Trophoblast cell (in vitro differentiated cells and primary cell): ENCODE measurements around the gene MYO1A.
A peak's percentile ranks its signal among the peaks of the same experiment; 100 is the strongest.

Source experiments
- DNase-seq, 2 donors: peaks; one replicate each; pipeline ENCODE4 v3.0.0-alpha.2; 2016
- H2AFZ ChIP-seq: 2 replicates; pipeline ENCODE4 v1.6.1; 2013; ENCODE audit warnings: low read length, moderate library complexity, mild to moderate bottlenecking; ENCODE audit not compliant: insufficient read depth, poor library complexity
- H2AK5ac ChIP-seq: 2 replicates; pipeline ENCODE4 v1.6.1; 2013; ENCODE audit warnings: mild to moderate bottlenecking, low read length
- H2BK120ac ChIP-seq: 2 replicates; pipeline ENCODE4 v1.6.1; 2013; ENCODE audit warnings: low read length, mild to moderate bottlenecking, moderate library complexity; ENCODE audit not compliant: insufficient read depth, poor library complexity
- H2BK12ac ChIP-seq: 2 replicates; pipeline ENCODE4 v1.6.1; 2013; ENCODE audit warnings: mild to moderate bottlenecking, low read length, moderate library complexity
- H2BK5ac ChIP-seq: 2 replicates; pipeline ENCODE4 v1.6.1; 2013; ENCODE audit warnings: low read length, low read depth, moderate library complexity, mild to moderate bottlenecking; ENCODE audit not compliant: poor library complexity
- H3K14ac ChIP-seq: 2 replicates; pipeline ENCODE4 v1.6.1; 2013; ENCODE audit warnings: mild to moderate bottlenecking, low read length
- H3K18ac ChIP-seq: 2 replicates; pipeline ENCODE4 v1.6.1; 2013; ENCODE audit warnings: mild to moderate bottlenecking, low read length
- H3K23ac ChIP-seq: 2 replicates; pipeline ENCODE4 v1.6.1; 2013; ENCODE audit warnings: low read length
- H3K27ac ChIP-seq: 2 replicates; pipeline ENCODE4 v1.5.1; 2013; ENCODE audit warnings: low read depth, mild to moderate bottlenecking, inconsistent platforms, low read length, moderate library complexity
- H3K27me3 ChIP-seq: 2 replicates; pipeline ENCODE4 v1.6.1; 2013; ENCODE audit warnings: inconsistent platforms, mild to moderate bottlenecking, low read length, moderate library complexity; ENCODE audit not compliant: insufficient read depth
- H3K36me3 ChIP-seq, 2 experiments: 1 replicate in 1 of 2; 2 replicates in 1 of 2; pipeline ENCODE4 v1.6.1; 2013; ENCODE audit warnings: low read length in 2 of 2, mild to moderate bottlenecking in 2 of 2, moderate library complexity in 1 of 2; ENCODE audit not compliant: insufficient read depth in 2 of 2, control insufficient read depth in 1 of 2
- H3K4ac ChIP-seq: 2 replicates; pipeline ENCODE4 v1.6.1; 2013; ENCODE audit warnings: low read depth, mild to moderate bottlenecking, low read length, moderate library complexity
- H3K4me1 ChIP-seq, 2 experiments: 1 replicate in 1 of 2; 2 replicates in 1 of 2; pipeline ENCODE4 v1.6.1; 2013; ENCODE audit warnings: low read length in 2 of 2, mild to moderate bottlenecking in 2 of 2, moderate library complexity in 1 of 2; ENCODE audit not compliant: insufficient read depth in 2 of 2, control insufficient read depth in 1 of 2
- H3K4me2 ChIP-seq: 2 replicates; pipeline ENCODE4 v1.6.1; 2013; ENCODE audit warnings: inconsistent platforms, mild to moderate bottlenecking, low read length, moderate library complexity
- H3K4me3 ChIP-seq: 2 replicates; pipeline ENCODE4 v1.5.1; 2013; ENCODE audit warnings: mild to moderate bottlenecking, low read depth, low read length, inconsistent platforms
- H3K79me1 ChIP-seq: one replicate; pipeline ENCODE4 v1.6.1; 2013; ENCODE audit warnings: low read length
- H3K79me2 ChIP-seq: 2 replicates; pipeline ENCODE4 v1.6.1; 2013; ENCODE audit warnings: low read length, mild to moderate bottlenecking; ENCODE audit not compliant: control insufficient read depth, insufficient read depth, poor library complexity
- H3K9ac ChIP-seq: 2 replicates; pipeline ENCODE4 v1.6.1; 2013; ENCODE audit warnings: mild to moderate bottlenecking, low read length
- H3K9me3 ChIP-seq: 2 replicates; pipeline ENCODE4 v1.6.1; 2013; ENCODE audit warnings: low read depth, mild to moderate bottlenecking, control low read depth, inconsistent platforms, low read length; ENCODE audit not compliant: insufficient read depth
- H4K12ac ChIP-seq: 2 replicates; pipeline ENCODE4 v1.6.1; 2013; ENCODE audit warnings: low read depth, mild to moderate bottlenecking, low read length, moderate library complexity
- H4K8ac ChIP-seq: 2 replicates; pipeline ENCODE4 v1.6.1; 2013; ENCODE audit warnings: low read depth, mild to moderate bottlenecking, low read length, moderate library complexity
- H4K91ac ChIP-seq: one replicate; pipeline ENCODE4 v1.6.1; 2013; ENCODE audit warnings: low read depth, mild to moderate bottlenecking, low read length, moderate library complexity
- WGBS: extraction: QIAGEN DNeasy Blood & Tissue Kit; methylation state at CpG from one replicate; pipeline ENCODE4 v1.1.7; 2013; ENCODE audit warnings: missing lambda C conversion rate; ENCODE audit not compliant: insufficient read length, insufficient coverage; ENCODE audit errors: extremely low coverage; 5-methylcytosine and 5-hydroxymethylcytosine counted together

The MYO1A gene

DNA sequence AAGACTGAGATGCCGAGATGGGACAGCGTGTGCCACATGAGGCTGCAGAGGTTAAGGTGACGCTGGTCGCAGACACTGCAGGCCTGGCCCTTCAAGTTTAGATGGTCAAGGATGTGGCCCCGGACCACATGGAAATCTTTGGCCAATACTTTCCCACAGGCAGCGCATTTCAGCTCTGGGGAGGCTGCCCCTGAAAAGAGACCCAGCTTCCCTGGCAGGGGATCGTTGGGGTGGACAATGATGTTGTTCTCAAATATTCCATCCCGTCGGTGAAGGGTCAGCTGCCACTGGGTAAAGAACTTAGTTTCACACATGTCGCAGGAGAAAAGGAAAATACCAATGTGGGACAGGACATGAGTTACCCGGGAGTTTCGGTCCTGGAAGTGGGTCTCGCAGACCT is 46.5 kb downstream of the MYO1A start:
- no peak overlapping the region for H3K4me3 ChIP-seq
- no peaks in the 10 kb centered on the region for H3K27me3 ChIP-seq
- peaks cover 29 to 37% of the 10 kb centered on the region in 2 experiments for H3K36me3 ChIP-seq
- WGBS = no CpG with 5 or more reads among the region's 13 CpGs
- no peak overlapping the region for H2BK12ac ChIP-seq
- H3K79me1 ChIP-seq = peaks cover 5% of the 10 kb centered on the region
- H4K8ac ChIP-seq = no peak overlapping the region
- no peak overlapping the region for H4K12ac ChIP-seq
- no peak overlapping the region for H2AFZ ChIP-seq
- H2BK120ac ChIP-seq = no peak overlapping the region
- no peak for DNase-seq
- H3K14ac ChIP-seq = no peak overlapping the region
- no peak overlapping the region for H3K9ac ChIP-seq
- no peak overlapping the region for H3K4me2 ChIP-seq
- no peak overlapping the region for H3K27ac ChIP-seq
- no peak overlapping the region for H3K23ac ChIP-seq
- peaks cover 8 to 9% of the 10 kb centered on the region in 2 experiments for H3K4me1 ChIP-seq
- H2AK5ac ChIP-seq = no peak overlapping the region
- peaks cover 6% of the 10 kb centered on the region for H3K79me2 ChIP-seq
- no peak overlapping the region for H3K18ac ChIP-seq
- H3K9me3 ChIP-seq = no peaks in the 10 kb centered on the region
- no peak overlapping the region for H4K91ac ChIP-seq
- H2BK5ac ChIP-seq = no peak overlapping the region
- no peak overlapping the region for H3K4ac ChIP-seq

DNA sequence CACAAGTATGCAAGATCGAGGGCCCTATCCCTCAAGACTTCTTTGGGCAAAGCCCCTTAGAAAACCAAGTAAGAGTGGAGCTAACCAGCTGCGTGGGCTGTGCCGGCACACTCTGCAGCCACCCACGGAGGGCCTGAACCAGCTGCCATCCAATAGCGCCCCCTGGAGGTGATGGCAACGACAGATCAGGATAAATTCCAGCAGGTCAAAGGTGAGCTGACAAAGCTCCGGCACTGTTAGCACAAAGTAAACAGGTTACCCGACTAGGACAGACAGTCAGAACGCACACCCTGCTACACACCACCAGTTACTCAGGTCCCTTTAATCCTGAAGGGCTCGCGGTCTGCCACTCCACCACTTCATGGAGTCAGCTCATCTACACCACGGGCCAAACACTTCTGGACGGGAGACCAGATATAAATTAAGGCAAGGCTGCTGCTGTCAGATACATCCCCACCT is 48.5 kb downstream of the MYO1A start:
- Histone ChIP-seq H2BK5ac (no peak overlapping the region), H3K27ac (no peak overlapping the region), H4K12ac (no peak overlapping the region), H3K4me3 (no peak overlapping the region), H4K8ac (no peak overlapping the region), H3K14ac (no peak overlapping the region), H3K79me1 (peaks cover 5% of the 10 kb centered on the region), H2AK5ac (no peak overlapping the region), H2BK12ac (no peak overlapping the region), H3K4me2 (no peak overlapping the region), H3K4ac (no peak overlapping the region), H3K4me1 (peaks cover 6 to 9% of the 10 kb centered on the region in 2 experiments), H2BK120ac (no peak overlapping the region), H3K18ac (no peak overlapping the region), H3K36me3 (peaks cover 29 to 40% of the 10 kb centered on the region in 2 experiments), H3K27me3 (no peaks in the 10 kb centered on the region), H4K91ac (no peak overlapping the region), H3K9ac (no peak overlapping the region), H2AFZ (no peak overlapping the region), H3K79me2 (peaks cover 6% of the 10 kb centered on the region), H3K23ac (no peak overlapping the region), H3K9me3 (no peaks in the 10 kb centered on the region)
- no CpG with 5 or more reads among the region's 13 CpGs for WGBS
- peak; percentile 50 to 84 for DNase-seq

GRCh38 chr12:57000393-57000792 is 49.5 kb downstream of the MYO1A start:
- H2BK120ac ChIP-seq = no peak overlapping the region
- no peak overlapping the region for H4K91ac ChIP-seq

GRCh38 chr12:56999456-56999855 is 50.5 kb downstream of the MYO1A start:
- WGBS = no CpG with 5 or more reads among the region's 4 CpGs
- no peak overlapping the region for H3K14ac ChIP-seq
- peaks cover 6% of the 10 kb centered on the region for H3K9me3 ChIP-seq
- H3K4ac ChIP-seq = no peak overlapping the region
- H3K4me3 ChIP-seq = no peak overlapping the region
- H2AK5ac ChIP-seq = no peak overlapping the region
- no peak overlapping the region for H4K12ac ChIP-seq
- H3K23ac ChIP-seq = no peak overlapping the region
- DNase-seq = no peak
- H4K91ac ChIP-seq = no peak overlapping the region
- peaks cover 6 to 9% of the 10 kb centered on the region in 2 experiments for H3K4me1 ChIP-seq
- no peak overlapping the region for H2BK5ac ChIP-seq
- H2BK12ac ChIP-seq = no peak overlapping the region
- H3K18ac ChIP-seq = no peak overlapping the region
- H3K27ac ChIP-seq = no peak overlapping the region
- H3K79me1 ChIP-seq = no peaks in the 10 kb centered on the region
- no peaks in the 10 kb centered on the region for H3K79me2 ChIP-seq
- H3K9ac ChIP-seq = no peak overlapping the region
- H3K36me3 ChIP-seq = peaks cover 26 to 37% of the 10 kb centered on the region in 2 experiments
- no peak overlapping the region for H2BK120ac ChIP-seq
- H2AFZ ChIP-seq = no peak overlapping the region
- H3K27me3 ChIP-seq = no peaks in the 10 kb centered on the region
- H3K4me2 ChIP-seq = no peak overlapping the region
- no peak overlapping the region for H4K8ac ChIP-seq

More at GRCh38 chr12:57000393-57000792, 49.5 kb downstream of the MYO1A start:
- Histone ChIP-seq H3K14ac (no peak overlapping the region), H2BK12ac (no peak overlapping the region), H3K27me3 (no peaks in the 10 kb centered on the region), H3K79me1 (no peaks in the 10 kb centered on the region), H4K12ac (no peak overlapping the region), H3K79me2 (no peaks in the 10 kb centered on the region), H3K18ac (no peak overlapping the region), H3K9ac (no peak overlapping the region), H2BK5ac (no peak overlapping the region), H4K8ac (no peak overlapping the region), H3K23ac (no peak overlapping the region), H3K4me2 (no peak overlapping the region), H3K4ac (no peak overlapping the region), H2AFZ (no peak overlapping the region), H2AK5ac (no peak overlapping the region), H3K9me3 (peaks cover 3% of the 10 kb centered on the region), H3K36me3 (peaks cover 29 to 40% of the 10 kb centered on the region in 2 experiments), H3K4me3 (no peak overlapping the region), H3K4me1 (peaks cover 6 to 9% of the 10 kb centered on the region in 2 experiments), H3K27ac (no peak overlapping the region)
- no peak for DNase-seq
- WGBS = no CpG with 5 or more reads among the region's 1 CpG
